Panc1 (cell line): ENCODE data around the gene CHST1. TPM values are rescaled to one million over a fixed set of nuclear protein-coding genes. Genes with fewer than 3 reads are reported as not detected.

Experiments used
- ATAC-seq: fragments of 200-7000 bp; cut with Tn5 transposase; 2 replicates; pipeline ENCODE4 v1.9.1; 2020; ENCODE audit warnings: mild to moderate bottlenecking, moderate library complexity
- BruUV-seq: library from RNA; stranded (reverse); fragments of 400-500 nt; replicated peaks from 2 replicates; lab custom pipeline; 2021; lab: Mats Ljungman, UMichigan
- CTCF ChIA-PET: fragments of 300-600 bp; sonication (Branson Sonifier 250); formaldehyde crosslinking; loops from one replicate; lab custom pipeline; 2022; ENCODE audit warnings: antibody characterized with exemption; lab: Charles Lee
- POLR2A ChIA-PET: fragments of 300-600 bp; sonication (Branson Sonifier 250); formaldehyde crosslinking; loops from one replicate; lab custom pipeline; 2022; ENCODE audit warnings: antibody characterized with exemption; lab: Charles Lee
- DNase-seq: peaks from one replicate; pipeline ENCODE4 v3.0.0-alpha.2; 2010; ENCODE audit warnings: low read depth, low spot score
- H3K27ac ChIP-seq: 2 replicates; pipeline ENCODE4 v1.5.1; 2011; ENCODE audit warnings: mild to moderate bottlenecking, low read length, inconsistent platforms
- H3K27me3 ChIP-seq: fragments of 200-500 bp; sonication (Bioruptor generic); 2 replicates; pipeline ENCODE4 v1.6.0; 2014; ENCODE audit warnings: low read length, inconsistent platforms; ENCODE audit not compliant: control insufficient read depth, insufficient read depth
- H3K36me3 ChIP-seq: fragments of 200-500 bp; sonication (Bioruptor generic); 2 replicates; pipeline ENCODE4 v1.5.1; 2014; ENCODE audit warnings: inconsistent platforms, mild to moderate bottlenecking, low read length, moderate library complexity; ENCODE audit not compliant: control insufficient read depth, insufficient read depth
- H3K4me1 ChIP-seq: 2 replicates; pipeline ENCODE4 v1.5.1; 2011; ENCODE audit warnings: inconsistent platforms, mild to moderate bottlenecking, low read length, moderate library complexity; ENCODE audit not compliant: control insufficient read depth, insufficient read depth
- H3K4me3 ChIP-seq, 2 experiments: 2 replicates each; pipeline ENCODE4 v1.5.1; 2011 to 2012; ENCODE audit warnings: low read depth in 2 of 2, low read length in 2 of 2, mild to moderate bottlenecking in 2 of 2, inconsistent platforms in 1 of 2, moderate library complexity in 1 of 2
- H3K9me3 ChIP-seq: fragments of 200-500 bp; sonication (Bioruptor generic); 2 replicates; pipeline ENCODE4 v1.5.1; 2014; ENCODE audit warnings: low read depth, mild to moderate bottlenecking, inconsistent platforms, low read length, moderate library complexity; ENCODE audit not compliant: control insufficient read depth, insufficient read depth
- POLR2AphosphoS5 ChIP-seq: IDR thresholded peaks from 2 replicates; pipeline ENCODE4 v1.6.1; 2012; ENCODE audit warnings: mild to moderate bottlenecking, low read depth, low read length, moderate library complexity
- SIN3A ChIP-seq: IDR thresholded peaks from 2 replicates; pipeline ENCODE4 v1.6.1; 2012; ENCODE audit warnings: low read depth, mild to moderate bottlenecking, low read length, moderate library complexity, borderline replicate concordance; ENCODE audit not compliant: insufficient read depth
- TCF7L2 ChIP-seq: IDR thresholded peaks from 2 replicates; pipeline ENCODE4 v1.6.1; 2011; ENCODE audit warnings: mild to moderate bottlenecking, low read depth, low read length, inconsistent platforms
- in situ Hi-C: cut with HindIII; loops from 2 replicates; pipeline ENCODE4 v1.10.0; 2016; ENCODE audit warnings: low sequenced_read_pairs, low pct_unique_long_range_greater_than_20kb
- intact Hi-C: fragments of 100-400 bp; cut with micrococcal nuclease; formaldehyde crosslinking; loops from one replicate; pipeline ENCODE4 v1.10.0; 2022; ENCODE audit not compliant: unreplicated experiment
- total RNA-seq: library from RNA; stranded (reverse); gene quantifications from one replicate; pipeline ENCODE4 v1.2.1, GENCODE V29; 2021; ENCODE audit not compliant: unreplicated experiment
- TF ChIP-seq, protein P1 (sequence below): fragments of 450-650 bp; IDR thresholded peaks from 2 replicates; pipeline ENCODE4 v1.5.1; 2017; ENCODE audit warnings: mild to moderate bottlenecking
- TF ChIP-seq, protein P2 (sequence below), 2 experiments: IDR thresholded peaks; 2 replicates each; pipeline ENCODE4 v1.6.1; 2011 to 2012; ENCODE audit warnings: low read depth in 2 of 2, control low read depth in 1 of 2, low read length in 1 of 2, mild to moderate bottlenecking in 1 of 2, moderate library complexity in 1 of 2; ENCODE audit not compliant: insufficient read depth in 1 of 2

Gene CHST1
- total RNA-seq, 1 experiment from 2014 or later, result not detected

DNA sequence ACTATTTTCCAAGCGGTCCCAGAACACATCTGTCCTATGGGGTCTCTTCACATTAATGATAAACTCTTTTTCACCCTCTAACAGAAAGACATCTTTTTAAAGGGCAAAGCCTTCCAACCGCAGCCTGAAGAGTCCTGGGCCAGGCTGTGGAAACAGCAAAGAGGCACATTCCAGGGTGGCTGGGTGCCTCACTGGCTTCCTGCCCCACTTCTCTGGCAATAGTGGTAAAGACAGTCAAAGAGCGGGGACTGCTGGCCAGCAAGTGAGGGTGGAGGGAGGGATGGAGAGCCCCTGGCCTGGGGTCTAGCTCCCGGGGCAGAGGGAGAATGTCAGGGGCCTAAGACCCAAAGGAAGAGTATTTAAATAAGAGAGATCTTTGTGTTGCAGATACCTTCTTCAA, 10.2 kb upstream of the CHST1 start:
- Histone ChIP-seq H3K27ac (no peak overlapping the region), H3K4me3 (no peak overlapping the region), H3K27me3 (no peaks in the 10 kb centered on the region), H3K36me3 (no peaks in the 10 kb centered on the region), H3K4me1 (no peaks in the 10 kb centered on the region), H3K9me3 (no peaks in the 10 kb centered on the region)
- ATAC-seq (no peak), DNase-seq (no peak)
- no TSS peak for BruUV-seq
- intact Hi-C loops, result loop anchor here (5.0 kb wide), 1 partner anchor 97 kb away; no protein-coding TSS in a partner anchor
- ChIA-PET CTCF (no interaction called here), POLR2A (no interaction called here)
- in situ Hi-C loops, result no loop called here
- no peak for TF ChIP-seq POLR2AphosphoS5
- TF ChIP-seq, protein P1, sequence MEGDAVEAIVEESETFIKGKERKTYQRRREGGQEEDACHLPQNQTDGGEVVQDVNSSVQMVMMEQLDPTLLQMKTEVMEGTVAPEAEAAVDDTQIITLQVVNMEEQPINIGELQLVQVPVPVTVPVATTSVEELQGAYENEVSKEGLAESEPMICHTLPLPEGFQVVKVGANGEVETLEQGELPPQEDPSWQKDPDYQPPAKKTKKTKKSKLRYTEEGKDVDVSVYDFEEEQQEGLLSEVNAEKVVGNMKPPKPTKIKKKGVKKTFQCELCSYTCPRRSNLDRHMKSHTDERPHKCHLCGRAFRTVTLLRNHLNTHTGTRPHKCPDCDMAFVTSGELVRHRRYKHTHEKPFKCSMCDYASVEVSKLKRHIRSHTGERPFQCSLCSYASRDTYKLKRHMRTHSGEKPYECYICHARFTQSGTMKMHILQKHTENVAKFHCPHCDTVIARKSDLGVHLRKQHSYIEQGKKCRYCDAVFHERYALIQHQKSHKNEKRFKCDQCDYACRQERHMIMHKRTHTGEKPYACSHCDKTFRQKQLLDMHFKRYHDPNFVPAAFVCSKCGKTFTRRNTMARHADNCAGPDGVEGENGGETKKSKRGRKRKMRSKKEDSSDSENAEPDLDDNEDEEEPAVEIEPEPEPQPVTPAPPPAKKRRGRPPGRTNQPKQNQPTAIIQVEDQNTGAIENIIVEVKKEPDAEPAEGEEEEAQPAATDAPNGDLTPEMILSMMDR, result no peak
- TF ChIP-seq, protein P2, sequence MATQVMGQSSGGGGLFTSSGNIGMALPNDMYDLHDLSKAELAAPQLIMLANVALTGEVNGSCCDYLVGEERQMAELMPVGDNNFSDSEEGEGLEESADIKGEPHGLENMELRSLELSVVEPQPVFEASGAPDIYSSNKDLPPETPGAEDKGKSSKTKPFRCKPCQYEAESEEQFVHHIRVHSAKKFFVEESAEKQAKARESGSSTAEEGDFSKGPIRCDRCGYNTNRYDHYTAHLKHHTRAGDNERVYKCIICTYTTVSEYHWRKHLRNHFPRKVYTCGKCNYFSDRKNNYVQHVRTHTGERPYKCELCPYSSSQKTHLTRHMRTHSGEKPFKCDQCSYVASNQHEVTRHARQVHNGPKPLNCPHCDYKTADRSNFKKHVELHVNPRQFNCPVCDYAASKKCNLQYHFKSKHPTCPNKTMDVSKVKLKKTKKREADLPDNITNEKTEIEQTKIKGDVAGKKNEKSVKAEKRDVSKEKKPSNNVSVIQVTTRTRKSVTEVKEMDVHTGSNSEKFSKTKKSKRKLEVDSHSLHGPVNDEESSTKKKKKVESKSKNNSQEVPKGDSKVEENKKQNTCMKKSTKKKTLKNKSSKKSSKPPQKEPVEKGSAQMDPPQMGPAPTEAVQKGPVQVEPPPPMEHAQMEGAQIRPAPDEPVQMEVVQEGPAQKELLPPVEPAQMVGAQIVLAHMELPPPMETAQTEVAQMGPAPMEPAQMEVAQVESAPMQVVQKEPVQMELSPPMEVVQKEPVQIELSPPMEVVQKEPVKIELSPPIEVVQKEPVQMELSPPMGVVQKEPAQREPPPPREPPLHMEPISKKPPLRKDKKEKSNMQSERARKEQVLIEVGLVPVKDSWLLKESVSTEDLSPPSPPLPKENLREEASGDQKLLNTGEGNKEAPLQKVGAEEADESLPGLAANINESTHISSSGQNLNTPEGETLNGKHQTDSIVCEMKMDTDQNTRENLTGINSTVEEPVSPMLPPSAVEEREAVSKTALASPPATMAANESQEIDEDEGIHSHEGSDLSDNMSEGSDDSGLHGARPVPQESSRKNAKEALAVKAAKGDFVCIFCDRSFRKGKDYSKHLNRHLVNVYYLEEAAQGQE (IDR thresholded peaks at IDR 0.05; ENCODE audit: insufficient read depth in 1 of 2, low read depth in 2 of 2, low read length in 1 of 2), result no peak
- no peak for TF ChIP-seq SIN3A
- TF ChIP-seq TCF7L2, result no peak

DNA sequence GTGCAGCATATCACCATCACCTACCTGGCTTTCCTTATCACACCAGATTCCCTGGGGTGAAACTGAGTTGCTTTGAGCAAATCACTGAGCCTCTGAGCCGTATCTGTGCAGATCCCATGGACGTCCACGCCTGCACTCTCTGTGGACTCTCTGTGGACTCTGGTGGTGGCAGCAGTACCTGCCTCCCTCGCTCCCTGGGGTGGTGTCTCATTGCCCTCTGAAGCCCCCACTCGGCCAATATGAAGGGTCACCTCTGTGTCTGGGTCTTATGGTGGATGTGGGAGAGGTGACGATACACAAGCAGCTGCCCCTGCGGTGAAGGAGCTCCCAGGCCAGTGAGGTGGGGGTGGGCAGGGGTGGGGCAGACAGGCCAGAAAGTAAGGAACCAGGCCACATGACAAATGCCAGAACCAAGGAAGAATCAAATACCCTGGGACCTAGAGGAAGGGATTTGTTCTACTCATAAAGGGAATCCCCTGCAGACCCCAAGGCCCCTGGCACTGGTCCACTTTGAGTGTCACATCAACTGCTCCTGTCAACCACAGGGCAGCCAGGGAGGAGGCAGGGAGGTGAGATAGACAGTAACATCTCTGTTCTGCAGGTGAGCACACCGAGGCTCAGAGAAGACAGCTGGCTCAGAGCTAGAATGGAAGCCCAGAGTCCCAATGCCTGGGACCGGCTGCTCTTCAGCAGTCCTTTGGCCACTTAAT, 9.2 kb upstream of the CHST1 start:
- CTCF ChIA-PET, result no interaction called here
- ATAC-seq, result no peak
- Histone ChIP-seq H3K27me3 (no peaks in the 10 kb centered on the region), H3K9me3 (no peaks in the 10 kb centered on the region), H3K36me3 (no peaks in the 10 kb centered on the region), H3K4me1 (no peaks in the 10 kb centered on the region), H3K4me3 (no peak overlapping the region), H3K27ac (no peak overlapping the region)
- no TSS peak for BruUV-seq
- TF ChIP-seq, protein P1, result no peak
- TF ChIP-seq TCF7L2 (no peak), SIN3A (no peak), POLR2AphosphoS5 (no peak)
- TF ChIP-seq, protein P2 (IDR thresholded peaks at IDR 0.05; ENCODE audit: insufficient read depth in 1 of 2, low read depth in 2 of 2, low read length in 1 of 2), result no peak
- POLR2A ChIA-PET, result no interaction called here
- in situ Hi-C loops (no loop called here), intact Hi-C loops (loop anchor here (5.0 kb wide), 1 partner anchor 98 kb away; no protein-coding TSS in a partner anchor)
- no peak for DNase-seq
